NOMO-1 treated with DMSO at 0.1 percent for 48 hours (cell line): Measurements from ENCODE around the gene SLC19A1.

ENCODE experiments used
- DNase-seq: peaks from one replicate; lab custom pipeline; 2025; ENCODE audit not compliant: unreplicated experiment; lab: John Stamatoyannopoulos, UW

The SLC19A1 gene

DNA sequence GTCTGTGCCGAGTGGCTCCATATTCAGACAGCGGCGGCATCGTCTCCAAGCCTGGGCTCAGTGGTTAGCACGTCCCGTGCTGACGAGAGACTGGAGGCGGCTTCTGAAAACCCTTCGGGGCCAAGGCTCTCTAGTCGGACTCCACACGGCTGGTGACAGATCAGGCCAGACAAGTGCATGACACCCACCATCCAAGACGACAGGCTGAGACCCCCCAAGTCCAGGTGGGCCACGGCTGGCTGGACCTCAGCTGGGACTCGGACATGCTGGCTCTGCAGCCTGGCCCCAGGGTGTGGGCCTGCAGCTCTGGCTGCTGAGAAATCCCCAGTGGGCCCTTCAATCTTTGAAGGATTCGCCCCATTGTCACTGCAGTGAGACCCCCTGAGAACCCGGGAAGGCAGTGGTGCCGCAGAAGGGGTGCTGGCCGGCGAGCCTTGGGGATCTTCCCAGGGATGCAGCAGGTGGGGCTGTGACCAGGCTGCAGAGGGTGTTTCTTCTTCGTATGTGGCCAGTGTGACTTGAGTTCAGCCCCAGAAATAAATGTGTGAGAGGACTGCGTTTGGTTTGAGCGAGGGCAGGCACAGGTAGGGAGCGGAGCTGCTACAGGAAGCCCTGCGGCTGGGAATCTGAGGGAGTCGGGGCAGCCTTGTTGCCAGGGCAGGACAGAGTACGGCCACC is 15.9 kb upstream of the SLC19A1 start:
- DNase-seq: no peak

DNA sequence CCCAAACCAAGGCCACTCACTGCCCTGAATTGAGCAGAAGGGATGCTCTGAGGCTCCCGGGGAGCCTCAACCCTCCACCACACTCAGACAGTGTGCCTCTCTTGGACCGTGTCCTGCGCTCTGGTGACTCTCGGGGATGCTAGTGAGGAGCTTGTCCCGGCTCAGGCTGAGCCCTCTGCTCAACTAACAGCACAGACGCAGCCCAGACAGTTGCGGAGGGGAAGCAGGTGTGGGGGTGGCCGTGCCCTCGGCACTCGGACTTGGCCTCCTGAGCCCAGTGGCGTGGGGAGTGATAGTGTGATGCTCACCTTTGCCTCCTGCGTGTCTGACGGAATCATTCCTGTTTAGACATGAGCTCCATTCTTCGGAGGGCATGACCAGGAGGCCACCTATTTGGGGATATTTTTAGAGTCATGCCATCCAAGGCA is 15.4 kb upstream of the SLC19A1 start:
- no peak for DNase-seq

DNA sequence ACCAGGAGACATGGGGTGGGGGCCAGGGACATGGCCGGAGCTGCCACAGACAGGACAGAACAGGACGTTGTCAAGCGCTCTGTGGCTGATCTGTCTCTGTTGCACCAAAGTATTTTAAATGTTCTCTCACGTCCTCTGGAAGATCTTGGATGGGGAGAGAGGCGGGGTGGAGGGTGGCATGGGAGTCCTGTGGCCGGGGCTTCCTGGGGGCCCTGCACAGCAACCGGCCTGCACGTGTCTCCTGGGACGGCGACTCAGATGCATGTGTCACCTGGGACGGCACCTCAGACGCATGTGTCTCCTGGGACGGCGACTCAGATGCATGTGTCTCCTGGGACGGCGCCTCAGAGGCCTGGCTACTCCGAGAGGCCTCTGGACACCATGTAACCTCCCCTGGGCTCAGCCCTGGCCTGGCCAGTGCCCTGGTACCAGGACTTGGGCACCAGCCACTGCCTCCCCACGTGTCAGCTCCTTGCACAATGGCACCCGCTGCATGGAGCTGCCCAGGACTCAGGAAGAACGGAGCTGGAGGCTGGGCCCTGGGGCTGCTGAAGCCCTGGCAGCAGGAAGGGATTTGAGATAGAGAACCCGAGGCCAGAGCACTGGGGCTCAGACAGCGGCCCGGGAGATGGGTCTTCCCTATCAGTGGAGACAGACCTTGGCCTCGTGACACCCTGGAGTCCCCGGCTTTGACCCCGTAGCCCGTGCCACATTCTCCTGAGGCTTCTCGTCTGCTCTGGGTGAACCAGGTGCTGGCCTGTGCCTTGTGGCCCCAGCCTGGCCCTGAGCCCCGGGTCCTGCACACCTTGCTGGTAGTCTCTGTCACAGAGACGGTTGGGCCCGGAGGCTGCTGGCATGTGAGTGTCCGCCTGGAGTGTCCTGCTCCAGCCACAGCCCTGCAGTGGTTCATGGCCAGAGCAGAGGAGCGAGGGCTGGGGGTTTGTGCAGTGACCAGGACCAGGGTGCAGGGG is 14.7 kb upstream of the SLC19A1 start:
- no peak for DNase-seq

DNA sequence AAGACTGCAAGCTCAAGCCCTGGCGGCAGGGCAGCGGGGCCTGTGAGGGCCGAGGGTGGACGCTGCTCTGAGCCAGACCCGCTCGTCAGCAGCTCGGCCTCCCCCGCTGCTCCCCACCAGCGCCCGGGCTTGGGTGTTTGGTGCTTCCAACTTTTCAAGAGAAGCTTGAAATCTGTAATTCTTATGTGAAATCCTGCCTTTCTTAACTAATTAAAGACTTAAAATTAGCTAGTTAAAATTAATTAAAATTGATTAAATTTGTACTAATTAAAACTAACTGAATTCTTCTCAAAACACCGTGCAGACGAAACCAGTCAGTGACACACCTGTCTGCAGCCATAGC is 14.0 kb upstream of the SLC19A1 start:
- no peak for DNase-seq

DNA sequence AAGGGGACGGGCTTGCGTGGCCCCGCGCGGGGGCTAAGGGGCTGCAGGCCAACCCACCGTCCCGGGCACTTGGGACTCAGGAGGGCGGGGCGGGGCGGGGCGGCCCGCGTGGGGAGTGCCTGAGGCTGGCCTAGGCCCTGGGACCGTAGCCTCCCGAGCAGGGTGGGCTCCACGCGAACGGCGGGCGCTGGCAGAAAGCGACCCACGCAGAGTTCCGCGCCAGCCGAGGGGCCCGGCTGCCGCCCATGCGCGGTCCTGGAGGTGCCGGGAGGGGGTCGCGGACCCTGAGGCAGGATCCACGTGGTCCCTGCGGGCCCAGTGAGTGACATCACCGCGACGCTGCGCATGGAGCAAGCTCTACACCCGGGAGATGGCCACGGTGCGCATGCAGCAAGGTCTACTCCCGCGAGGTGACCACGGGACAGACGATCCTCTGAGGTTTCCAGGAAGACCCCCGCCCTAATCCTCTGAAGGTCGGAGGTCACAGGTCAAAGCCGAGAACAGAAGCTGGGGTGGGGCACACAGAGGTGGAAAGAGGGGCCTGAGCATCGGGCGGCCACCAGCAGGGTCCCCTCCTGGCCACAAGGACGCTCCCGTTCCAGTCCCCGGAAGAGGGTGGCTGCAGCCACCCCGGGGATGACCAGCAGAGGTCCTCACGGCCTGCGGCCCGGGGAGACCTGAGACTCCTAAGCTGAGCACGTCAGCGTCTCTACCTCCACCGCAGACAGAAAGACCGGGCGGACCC is 13.5 kb upstream of the SLC19A1 start:
- peak; percentile 64 for DNase-seq

DNA sequence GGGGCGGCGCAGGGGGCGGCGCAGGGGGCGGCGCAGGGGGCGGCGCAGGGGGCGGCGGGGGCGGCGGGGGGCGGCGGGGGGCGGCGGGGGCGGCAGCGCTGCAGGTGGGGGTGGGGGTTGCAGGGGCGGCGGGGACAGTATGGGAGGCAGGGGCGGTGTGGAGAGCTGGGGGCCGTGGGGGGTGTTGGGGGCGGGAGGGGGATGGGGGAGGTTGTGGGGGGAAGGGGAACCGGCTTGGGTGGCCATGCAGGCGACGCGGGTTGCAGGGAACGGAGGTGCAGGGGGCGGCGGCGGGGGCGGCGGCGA is 13.0 kb upstream of the SLC19A1 start:
- no peak for DNase-seq

DNA sequence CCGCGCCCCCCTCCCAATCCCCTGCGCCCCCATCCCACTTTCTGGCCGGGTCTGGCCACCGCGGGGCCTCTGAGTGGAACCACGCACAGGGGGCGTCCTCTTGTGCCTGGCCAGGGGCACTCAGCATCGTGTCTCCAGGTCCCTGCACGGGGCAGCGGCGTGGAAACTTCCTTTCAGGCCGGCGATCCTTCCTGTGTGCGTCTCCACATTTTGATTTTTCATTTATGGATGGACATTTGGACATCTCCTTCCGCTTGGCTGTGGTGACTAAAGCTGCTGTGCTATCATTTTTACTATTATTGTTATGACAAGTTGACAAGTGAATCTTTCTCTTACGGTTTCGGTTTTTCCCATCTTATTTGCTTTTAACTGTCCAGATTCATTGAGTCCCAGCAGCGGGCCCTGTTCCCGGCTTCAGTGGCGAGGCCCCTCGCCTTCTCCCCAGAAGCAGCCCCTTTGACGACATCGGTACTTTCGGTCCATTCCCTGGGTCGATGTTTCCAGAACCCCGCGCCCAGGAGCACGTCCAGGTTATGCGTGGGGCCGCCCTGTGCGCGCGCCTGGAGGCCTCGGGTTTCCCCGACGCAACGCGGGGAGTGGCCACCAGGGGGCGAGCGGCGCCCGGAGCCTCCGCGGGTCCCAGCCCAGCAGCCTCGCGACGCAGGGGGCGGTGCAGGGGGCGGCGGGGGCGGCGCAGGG is 12.4 kb upstream of the SLC19A1 start:
- DNase-seq: peak; percentile 69

DNA sequence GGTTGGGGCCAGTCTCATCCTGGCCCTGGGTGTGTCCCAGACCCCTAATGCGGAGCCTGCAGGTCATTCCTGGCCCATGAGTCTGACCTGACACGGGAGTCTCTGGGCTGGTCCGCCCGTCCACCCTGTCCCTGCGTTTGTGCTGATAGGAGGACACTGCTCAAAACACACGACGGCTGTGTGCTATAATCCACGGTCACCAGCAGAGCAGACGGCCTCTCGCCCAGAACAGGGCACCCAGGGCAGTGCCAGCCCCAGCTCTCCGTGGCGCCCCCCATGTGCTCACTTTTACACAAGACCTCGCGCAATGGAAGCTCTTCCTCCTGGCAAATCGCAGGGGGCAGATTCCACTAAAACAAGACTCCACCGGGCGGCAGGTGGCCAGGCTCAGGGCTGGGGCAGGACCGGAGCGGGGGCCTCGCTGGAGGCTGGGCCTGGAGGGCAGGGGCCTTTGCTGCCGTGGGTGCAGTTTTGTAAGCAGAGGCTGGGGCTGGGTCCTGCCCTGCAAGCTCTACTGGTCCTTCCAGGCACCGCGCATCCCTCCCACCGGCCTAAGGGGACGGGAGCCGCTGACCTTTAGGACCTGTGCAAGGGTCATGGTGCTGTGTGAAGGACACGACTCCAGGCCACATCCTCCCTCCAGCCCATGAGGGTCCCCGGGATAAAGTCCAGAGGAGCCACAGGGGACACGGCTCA is 10.6 kb upstream of the SLC19A1 start:
- DNase-seq: no peak

DNA sequence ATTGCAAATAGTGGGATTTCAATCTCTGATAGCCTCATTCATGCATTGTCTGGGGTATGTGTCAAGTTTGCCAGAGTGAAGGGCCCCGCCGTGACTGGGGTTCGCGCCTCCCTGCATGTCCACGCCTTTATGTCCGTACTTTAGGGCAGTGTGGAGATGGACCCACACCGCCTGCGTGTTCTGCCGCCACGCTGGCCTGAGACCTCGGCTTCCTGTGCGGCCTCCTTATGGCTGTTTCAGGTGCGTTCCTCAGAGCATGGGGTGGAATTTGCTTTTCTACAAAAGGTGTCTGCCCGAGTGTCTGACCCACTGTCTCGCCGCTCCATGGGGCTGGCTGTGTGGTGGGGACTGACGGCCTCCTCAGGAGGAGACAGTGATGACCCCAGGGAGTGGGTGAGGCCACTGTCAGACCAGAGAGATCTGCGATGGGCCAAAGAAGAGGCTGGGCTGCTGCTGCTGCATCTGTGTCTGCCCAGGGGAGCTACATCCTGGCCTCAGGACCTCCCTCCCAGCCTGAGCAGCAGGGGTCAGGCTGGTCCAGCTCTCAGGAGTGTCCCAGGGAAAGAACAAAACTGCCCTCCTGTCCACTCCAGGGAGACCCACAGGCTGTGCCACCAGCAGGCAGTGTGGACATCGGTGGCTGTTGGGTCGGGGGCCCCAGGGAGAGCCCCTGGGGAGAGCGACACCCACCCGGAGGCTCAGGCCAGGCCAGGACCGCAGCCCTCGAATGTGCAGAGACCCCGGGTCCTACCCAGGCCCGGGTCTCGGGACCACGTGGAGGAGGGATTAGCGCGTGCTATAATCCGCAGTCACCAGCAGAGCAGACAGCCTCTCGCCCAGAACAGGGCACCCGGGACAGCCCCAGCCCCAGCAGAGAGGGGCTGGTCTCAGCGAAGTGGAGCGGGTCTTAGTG is 9.8 kb upstream of the SLC19A1 start:
- no peak for DNase-seq

DNA sequence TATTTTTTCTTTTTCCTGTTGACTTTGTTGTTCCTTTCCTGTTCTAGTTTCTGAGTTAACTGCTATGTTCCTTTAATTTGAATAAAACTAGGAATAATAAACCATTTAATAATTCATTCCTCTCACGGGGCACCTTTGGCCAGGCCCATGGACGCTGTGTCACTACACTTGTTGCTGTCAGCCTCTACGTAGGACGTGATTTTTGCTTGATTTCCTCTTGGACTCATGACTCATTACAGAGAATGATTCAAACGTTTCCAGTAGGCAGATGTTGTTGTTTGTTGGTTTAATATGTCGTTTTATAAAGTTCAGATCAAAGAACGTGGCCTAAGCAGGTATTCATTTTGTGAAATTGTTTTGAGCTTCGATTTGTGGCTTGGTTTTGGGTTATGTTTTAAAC is 9.1 kb upstream of the SLC19A1 start:
- peak; percentile 69 for DNase-seq

DNA sequence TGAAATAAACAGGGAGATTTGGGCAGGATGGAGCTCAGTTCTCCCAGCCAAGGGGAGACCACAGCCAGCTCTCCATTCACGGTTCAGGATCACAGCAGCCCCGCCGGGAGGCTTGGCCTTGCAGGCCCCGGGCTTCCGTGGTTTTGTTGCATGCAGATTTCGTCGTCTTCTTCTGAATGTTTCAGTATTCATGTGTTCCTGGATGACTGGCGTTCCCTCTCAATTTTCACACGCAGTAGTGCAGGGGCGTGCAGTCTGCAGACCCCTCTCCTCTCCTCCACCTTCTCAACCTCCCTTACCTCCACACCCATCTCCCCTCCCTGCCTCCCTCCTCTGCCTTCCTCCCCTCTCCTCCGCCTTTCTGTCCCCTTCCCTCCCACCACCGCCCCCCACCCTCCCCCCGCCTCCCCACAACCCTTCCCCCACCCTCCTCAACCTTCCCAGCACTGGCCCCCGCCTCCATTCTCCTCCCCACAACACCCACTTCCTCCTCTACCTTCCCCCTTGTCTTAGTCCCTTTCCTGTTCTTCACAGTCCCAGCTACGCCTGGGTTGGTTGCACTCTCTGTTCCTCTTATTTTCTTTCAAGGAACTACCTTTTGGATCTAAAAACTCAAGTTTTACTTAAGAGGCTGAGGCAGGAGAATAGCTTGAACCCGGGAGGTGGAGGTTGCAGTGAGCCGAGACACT is 8.4 kb upstream of the SLC19A1 start:
- DNase-seq: peak; percentile 95

DNA sequence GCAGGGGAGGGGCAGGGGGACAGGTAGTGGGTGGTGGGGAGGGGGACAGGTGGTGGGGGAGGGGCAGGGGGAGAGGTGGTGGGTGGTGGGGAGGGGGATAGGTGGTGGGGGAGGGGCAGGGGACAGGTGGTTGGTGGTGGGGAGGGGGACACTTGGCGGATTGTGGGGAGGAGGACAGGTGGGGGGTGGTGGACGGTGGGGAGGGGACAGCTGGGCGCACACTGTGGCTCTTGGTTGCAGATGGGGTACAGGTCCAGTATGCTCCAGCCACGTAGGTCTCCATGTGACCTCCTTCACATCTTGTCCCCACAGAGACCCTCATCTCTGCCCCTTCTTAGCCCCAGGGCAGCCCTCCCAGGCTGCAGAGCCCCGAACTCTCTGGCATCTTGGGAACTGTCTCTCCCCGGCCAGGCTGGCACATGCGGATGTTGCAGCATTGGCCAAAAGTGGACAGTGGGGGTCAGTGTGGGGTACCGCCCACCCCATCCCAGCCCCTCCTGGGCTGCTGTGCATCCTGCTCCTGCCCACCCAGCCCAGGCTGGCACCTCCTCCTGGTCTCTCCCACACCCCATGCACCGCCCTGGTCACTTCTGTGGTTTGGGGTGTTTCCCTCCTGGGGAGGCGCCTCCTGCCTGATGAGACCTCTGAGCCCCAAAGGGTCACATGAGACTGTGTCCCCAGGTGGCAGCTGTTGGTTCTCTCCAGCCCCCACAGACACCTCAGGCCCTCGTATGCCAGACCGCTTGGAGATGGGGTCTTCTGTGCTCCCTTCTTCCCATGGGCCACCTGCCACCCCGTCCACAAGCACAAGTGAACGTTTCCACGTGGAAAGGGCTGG is 7.6 kb upstream of the SLC19A1 start:
- no peak for DNase-seq

DNA sequence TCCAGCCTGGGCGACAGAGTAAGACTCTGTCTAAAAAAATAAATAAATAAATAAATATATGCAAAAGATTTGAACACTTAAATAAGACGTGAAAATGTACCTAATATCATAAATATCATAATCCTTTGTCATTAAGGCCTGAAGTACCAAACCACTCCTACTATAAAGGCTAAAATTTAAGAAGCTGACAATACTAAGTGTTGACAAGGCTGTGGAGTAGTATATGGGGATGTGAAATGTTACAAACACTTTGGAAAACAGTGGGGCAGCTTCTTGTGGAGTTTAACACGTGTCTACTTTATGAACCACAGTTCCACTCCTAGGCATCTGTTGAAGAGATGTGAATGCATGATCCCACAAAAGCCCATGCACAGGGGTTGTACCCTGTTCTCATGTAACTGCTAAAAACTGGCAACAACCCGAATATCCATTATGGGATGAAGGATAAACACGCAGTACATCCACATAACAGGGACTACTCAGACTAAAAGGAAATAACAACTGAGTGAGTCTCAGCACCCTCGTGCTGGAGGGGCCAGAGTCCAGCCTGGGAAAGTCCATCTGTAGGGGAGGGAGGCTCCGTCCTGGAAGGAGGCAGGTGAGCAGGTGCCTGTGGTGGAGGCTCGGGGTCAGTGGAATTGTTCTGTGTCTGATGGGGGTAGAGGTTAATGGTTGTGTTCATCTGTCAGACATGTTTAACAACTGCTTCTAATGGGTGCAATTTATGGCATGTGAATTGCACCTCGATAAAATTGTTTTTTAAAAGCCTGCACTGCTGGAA is 6.7 kb upstream of the SLC19A1 start:
- DNase-seq: no peak

DNA sequence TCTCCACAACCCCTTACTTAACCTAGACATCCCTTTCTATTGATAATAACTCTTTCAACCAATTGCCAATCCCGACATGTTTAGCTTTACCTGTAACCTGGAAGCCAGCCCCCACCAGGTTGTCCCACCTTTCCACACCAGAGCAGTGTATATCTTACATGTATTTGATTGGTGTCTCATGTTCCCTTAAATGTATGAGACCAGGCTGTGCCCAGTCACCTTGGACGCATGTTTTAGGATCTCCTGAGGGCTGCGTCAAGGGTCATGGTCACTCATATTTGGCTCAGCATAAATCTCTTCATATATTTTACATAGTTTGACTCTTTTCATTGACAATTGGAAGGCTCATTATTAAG is 5.3 kb upstream of the SLC19A1 start:
- no peak for DNase-seq

DNA sequence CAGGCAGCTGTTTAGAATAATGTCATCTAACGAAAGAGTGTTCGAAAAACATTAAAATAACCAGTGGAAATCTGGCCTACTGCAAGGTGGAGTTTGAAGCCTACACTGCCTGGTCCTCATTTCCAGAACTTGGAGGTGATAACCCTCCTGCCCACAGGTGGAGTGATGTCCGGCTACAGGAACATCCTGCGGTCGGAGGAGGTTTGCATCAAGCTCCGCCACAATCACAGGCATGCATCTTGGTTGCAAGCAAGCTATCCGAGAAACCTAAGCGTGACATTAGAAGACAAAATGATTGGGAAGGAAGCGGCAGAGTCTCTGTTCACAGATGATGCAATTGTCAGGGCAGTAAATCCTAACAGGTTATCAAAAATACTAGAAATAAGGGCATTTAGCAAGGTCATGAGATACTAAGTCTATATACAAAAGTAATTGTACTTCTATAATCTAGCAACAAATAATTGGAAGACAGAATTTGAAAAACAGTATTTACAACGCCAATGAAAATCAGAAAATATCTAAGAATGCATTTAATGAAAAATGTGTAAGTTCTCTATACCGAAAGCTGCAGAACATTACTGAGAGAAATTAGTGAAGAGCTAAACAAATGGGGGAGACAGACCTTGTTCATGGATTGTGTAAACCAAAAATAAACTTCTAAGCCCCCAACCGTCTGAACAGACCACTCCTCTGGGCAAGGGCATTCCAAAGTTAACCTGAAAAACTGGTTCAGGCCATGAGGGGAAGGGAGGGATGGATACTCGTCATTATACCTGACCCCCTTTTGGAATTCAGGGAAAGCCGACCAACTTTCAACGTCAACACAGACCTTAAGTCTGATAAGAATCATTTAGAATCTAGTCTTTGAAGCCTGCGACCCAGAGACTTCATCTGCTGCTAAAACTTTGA is 4.7 kb upstream of the SLC19A1 start:
- DNase-seq: no peak

DNA sequence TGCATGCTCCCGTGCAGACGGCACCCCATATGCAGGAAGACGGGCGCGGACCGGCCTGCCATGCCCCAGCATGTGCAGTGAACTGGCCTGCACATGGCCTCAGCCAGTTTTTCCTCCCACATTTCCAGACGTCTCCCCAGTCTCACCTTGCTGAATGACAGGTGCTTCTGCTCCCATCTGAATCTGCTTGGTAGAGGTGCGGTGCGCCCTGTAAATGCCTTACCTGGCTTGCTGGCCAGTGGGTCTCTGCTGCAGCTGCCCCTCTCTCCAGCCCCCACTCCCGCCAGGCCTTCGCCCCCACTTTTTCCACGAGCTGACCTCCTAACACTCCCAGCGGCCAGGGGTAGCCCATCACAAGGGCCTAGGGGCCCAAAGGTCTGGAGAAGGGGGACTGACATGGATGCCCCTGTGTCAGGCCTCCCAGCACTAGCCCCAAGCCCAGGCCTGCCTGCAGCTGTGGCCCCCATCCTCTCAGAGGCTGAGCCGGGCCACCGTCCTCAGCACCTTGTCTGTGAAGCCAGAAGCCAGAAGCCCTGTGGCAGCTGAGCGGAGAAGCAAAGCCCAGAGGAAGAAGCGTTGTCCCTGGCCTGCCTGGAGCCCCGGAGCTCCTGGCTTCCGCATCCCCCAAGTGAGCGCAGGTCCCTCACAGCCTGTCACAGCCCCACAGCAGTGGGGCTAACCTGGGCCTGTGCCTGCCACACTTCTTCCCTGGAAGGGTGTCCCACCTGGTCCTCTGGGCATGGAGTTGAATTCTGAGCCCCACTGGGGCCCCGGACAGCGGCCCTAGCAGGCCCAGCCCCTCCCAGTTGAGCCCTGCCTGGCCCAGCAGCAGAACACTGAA is 3.7 kb upstream of the SLC19A1 start:
- no peak for DNase-seq
